Parathyroid adenoma (tissue), 2 donors: ENCODE measurements around the gene EVA1C.
"Not testable (repeated sequence)": the region's sequence is repeated elsewhere in the genome, so short reads cannot be mapped to it uniquely, and the experiment has no call there.

ENCODE experiments used
- H2AFZ ChIP-seq: fragments of 300-600 bp; sonication (generic); one replicate; pipeline ENCODE4 v1.7.0; 2017; ENCODE audit warnings: antibody characterized with exemption, mild to moderate bottlenecking
- H3K27ac ChIP-seq: fragments of 300-600 bp; sonication (generic); one replicate; pipeline ENCODE4 v1.7.0; 2017
- H3K27me3 ChIP-seq: fragments of 300-600 bp; sonication (generic); one replicate; pipeline ENCODE4 v1.7.0; 2017; ENCODE audit warnings: low read length; ENCODE audit not compliant: control insufficient read depth, insufficient read depth
- H3K36me3 ChIP-seq: fragments of 300-600 bp; sonication (generic); one replicate; pipeline ENCODE4 v1.7.0; 2017; ENCODE audit warnings: low read length; ENCODE audit not compliant: control insufficient read depth, insufficient read depth
- H3K4me1 ChIP-seq: fragments of 300-600 bp; sonication (generic); one replicate; pipeline ENCODE4 v1.7.0; 2017; ENCODE audit warnings: control low read depth
- H3K4me2 ChIP-seq: fragments of 300-600 bp; sonication (generic); one replicate; pipeline ENCODE4 v1.7.0; 2017; ENCODE audit warnings: low read length
- H3K4me3 ChIP-seq: fragments of 300-600 bp; sonication (generic); one replicate; pipeline ENCODE4 v1.7.0; 2017; ENCODE audit warnings: low read depth, low read length
- H3K79me2 ChIP-seq: fragments of 300-600 bp; sonication (generic); one replicate; pipeline ENCODE4 v1.7.0; 2017; ENCODE audit warnings: control low read depth
- H3K9ac ChIP-seq: fragments of 300-600 bp; sonication (generic); one replicate; pipeline ENCODE4 v1.7.0; 2017; ENCODE audit warnings: mild to moderate bottlenecking
- H3K9me3 ChIP-seq: fragments of 300-600 bp; sonication (generic); one replicate; pipeline ENCODE4 v1.7.0; 2017; ENCODE audit warnings: low read length; ENCODE audit not compliant: control insufficient read depth
- TF ChIP-seq, protein P1 (sequence below): fragments of 300-600 bp; sonication (generic); IDR thresholded peaks from one replicate; pipeline ENCODE4 v1.7.0; 2017; ENCODE audit warnings: antibody characterized with exemption, mild to moderate bottlenecking
- donor health status: primary hyperparathyroidism.

EVA1C gene

GRCh38 chr21:32442566-32443318, 30.2 kb downstream of the EVA1C start:
- no peak overlapping the region for H3K4me3 ChIP-seq
- no peaks in the 10 kb centered on the region for H3K4me1 ChIP-seq
- no peaks in the 10 kb centered on the region for H3K9me3 ChIP-seq
- H3K27me3 ChIP-seq = no peaks in the 10 kb centered on the region
- no peak overlapping the region for H3K4me2 ChIP-seq
- no peak overlapping the region for H2AFZ ChIP-seq
- H3K79me2 ChIP-seq = no peaks in the 10 kb centered on the region
- H3K36me3 ChIP-seq = no peaks in the 10 kb centered on the region
- no peak overlapping the region for H3K27ac ChIP-seq
- TF ChIP-seq, protein P1, sequence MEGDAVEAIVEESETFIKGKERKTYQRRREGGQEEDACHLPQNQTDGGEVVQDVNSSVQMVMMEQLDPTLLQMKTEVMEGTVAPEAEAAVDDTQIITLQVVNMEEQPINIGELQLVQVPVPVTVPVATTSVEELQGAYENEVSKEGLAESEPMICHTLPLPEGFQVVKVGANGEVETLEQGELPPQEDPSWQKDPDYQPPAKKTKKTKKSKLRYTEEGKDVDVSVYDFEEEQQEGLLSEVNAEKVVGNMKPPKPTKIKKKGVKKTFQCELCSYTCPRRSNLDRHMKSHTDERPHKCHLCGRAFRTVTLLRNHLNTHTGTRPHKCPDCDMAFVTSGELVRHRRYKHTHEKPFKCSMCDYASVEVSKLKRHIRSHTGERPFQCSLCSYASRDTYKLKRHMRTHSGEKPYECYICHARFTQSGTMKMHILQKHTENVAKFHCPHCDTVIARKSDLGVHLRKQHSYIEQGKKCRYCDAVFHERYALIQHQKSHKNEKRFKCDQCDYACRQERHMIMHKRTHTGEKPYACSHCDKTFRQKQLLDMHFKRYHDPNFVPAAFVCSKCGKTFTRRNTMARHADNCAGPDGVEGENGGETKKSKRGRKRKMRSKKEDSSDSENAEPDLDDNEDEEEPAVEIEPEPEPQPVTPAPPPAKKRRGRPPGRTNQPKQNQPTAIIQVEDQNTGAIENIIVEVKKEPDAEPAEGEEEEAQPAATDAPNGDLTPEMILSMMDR = no peak
- H3K9ac ChIP-seq = no peak overlapping the region

- no peaks in the 10 kb centered on the region for H3K9me3 ChIP-seq
- H3K36me3 ChIP-seq = no peaks in the 10 kb centered on the region
- H3K79me2 ChIP-seq = no peaks in the 10 kb centered on the region
- no peaks in the 10 kb centered on the region for H3K4me1 ChIP-seq
- TF ChIP-seq, protein P1 = no peak
- no peak overlapping the region for H3K27ac ChIP-seq
- no peak overlapping the region for H2AFZ ChIP-seq
- no peaks in the 10 kb centered on the region for H3K27me3 ChIP-seq
- H3K9ac ChIP-seq = no peak overlapping the region
- no peak overlapping the region for H3K4me2 ChIP-seq
- no peak overlapping the region for H3K4me3 ChIP-seq
These were observed 32.6 kb downstream of the EVA1C start for GRCh38 chr21:32445101-32445500.

DNA sequence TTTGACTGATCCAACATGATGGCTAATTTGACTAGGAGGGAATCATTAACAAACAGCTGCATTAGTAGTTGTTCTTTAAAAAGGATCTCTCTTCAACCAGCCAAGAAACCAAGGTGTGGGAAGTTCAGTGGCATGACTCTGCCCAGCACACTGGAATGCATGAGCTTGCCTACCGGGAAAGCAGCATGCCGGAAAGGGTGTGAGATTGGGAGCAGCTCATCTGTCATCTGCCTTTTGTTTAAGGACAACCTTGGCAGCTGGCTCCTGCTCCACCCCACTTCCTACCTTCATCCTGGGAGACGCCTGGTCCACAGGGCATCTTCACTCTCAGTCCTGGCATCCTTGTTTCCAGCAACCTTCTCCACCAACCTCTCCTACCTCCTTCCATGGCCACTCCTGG, 33.9 kb downstream of the EVA1C start:
- H3K27me3 ChIP-seq, H3K4me1 ChIP-seq, H3K9ac ChIP-seq, H3K79me2 ChIP-seq, H3K27ac ChIP-seq, H3K4me2 ChIP-seq, H3K36me3 ChIP-seq, H3K9me3 ChIP-seq, H2AFZ ChIP-seq, H3K4me3 ChIP-seq: not testable (repeated sequence)

DNA sequence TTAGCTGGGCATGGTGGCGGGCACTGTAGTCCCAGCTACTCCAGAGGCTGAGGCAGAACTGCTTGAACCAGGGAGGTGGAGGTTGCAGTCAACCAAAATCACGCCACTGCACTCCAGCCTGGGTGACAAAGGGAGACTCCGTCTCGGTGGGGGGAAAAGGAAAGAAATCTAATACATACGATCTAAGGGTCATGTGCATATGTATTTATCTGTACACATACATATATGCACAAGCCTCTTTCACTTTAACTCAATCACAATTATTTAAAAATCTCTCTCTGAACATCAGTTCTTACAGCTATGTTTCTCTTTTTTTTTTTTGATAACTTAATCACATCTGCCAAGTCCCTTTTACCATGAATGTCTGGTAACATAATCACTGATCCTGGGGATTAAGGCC, 34.7 kb downstream of the EVA1C start:
- Histone ChIP-seq H3K4me1 (no peaks in the 10 kb centered on the region), H3K4me2 (no peak overlapping the region), H2AFZ (no peak overlapping the region), H3K79me2 (no peaks in the 10 kb centered on the region), H3K9ac (no peak overlapping the region), H3K4me3 (no peak overlapping the region), H3K27me3 (no peaks in the 10 kb centered on the region), H3K36me3 (no peaks in the 10 kb centered on the region), H3K27ac (no peak overlapping the region), H3K9me3 (no peaks in the 10 kb centered on the region)
- TF ChIP-seq, protein P1 = no peak

DNA sequence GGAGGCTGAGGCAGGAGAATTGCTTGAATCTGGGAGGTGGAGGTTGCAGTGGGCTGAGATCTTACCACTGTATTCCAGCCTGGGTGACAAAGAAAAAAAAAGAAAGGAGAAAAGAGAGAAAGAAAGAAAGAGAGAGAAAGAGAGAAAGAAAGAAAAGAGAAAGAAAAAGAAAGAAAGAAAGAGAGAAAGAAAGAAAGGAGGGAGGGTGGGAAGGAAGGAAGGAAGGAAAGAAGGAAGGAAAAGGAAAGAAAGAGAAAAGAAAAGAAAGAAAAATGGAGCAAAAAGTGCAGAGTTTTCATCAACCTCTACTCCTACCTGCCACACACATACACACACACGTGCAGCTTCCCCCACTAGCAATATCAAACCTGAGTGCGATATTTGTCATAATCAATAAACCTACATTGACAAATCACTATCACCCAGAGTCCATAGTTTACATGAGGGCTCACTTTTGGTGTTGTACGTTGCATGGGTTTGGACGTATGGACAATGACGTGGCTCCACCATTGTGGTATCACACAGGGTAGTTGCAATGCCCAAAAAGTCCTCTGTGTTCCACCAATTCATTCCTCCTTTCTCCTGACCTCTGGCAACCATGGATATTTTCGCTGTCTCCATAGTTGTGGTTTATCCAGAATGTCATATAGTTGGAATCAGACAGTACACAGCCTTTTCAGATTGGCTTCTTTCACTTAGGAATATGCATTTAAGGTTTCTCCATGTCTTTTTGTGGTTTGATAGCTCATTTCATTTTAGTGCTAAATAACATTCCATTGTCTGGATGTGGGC, 36.5 kb downstream of the EVA1C start:
- Histone ChIP-seq H3K9me3 (no peaks in the 10 kb centered on the region), H3K79me2 (no peaks in the 10 kb centered on the region), H3K36me3 (no peaks in the 10 kb centered on the region), H3K4me1 (no peaks in the 10 kb centered on the region), H2AFZ (no peak overlapping the region), H3K4me2 (no peak overlapping the region), H3K4me3 (no peak overlapping the region), H3K27ac (no peak overlapping the region), H3K9ac (no peak overlapping the region), H3K27me3 (no peaks in the 10 kb centered on the region)
- TF ChIP-seq, protein P1 = no peak

DNA sequence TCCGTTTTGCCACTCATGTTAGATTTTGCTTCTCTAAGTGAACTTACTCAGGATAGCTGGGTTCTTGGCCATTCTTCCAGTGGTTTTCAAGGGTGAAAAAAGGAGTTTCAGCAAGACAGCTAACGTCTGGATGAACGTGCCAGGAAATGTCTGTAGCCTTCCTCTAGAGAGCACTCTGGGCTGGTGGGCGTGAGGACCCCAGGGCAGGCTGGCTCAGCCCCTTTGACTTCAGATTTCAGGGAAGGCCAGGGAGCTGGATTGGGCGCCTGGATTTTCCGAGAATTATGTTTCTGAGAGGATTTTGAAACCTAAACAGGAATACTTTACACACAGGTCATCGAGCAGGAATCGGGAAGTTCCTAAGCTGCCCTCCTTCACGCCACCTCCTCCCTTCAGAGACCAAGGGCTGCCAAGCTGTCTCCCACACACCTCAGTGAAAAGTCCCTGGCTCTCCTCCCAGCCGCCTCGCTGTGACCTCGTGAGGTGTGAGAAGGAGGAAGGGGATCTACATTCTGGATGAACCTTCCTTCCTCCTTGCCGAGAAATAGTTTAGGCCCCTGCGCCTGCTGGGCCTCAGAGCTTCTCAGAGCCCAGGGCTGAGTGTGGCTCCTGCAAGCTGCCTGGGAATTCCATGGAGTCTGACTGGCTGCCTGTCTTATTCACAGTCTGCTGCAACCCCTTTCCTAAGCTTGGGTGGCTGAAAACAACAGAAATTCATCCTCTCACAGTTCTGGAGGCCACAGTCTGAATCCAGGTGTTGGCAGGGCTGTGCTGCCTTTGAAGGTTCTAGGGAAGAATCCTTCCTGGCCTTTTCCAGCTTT, 38.6 kb downstream of the EVA1C start:
- not testable (repeated sequence) for H2AFZ ChIP-seq, H3K4me3 ChIP-seq, H3K4me1 ChIP-seq, H3K79me2 ChIP-seq, H3K36me3 ChIP-seq, H3K27me3 ChIP-seq, H3K9ac ChIP-seq, H3K9me3 ChIP-seq, H3K4me2 ChIP-seq
- peak overlapping the region; percentile 56 for H3K27ac ChIP-seq

GRCh38 chr21:32452191-32452590, 39.7 kb downstream of the EVA1C start:
- H2AFZ ChIP-seq, H3K4me1 ChIP-seq, H3K36me3 ChIP-seq, H3K27ac ChIP-seq, H3K9ac ChIP-seq, H3K4me3 ChIP-seq, H3K27me3 ChIP-seq, H3K4me2 ChIP-seq, H3K79me2 ChIP-seq, H3K9me3 ChIP-seq: not testable (repeated sequence)
